CD4-positive, alpha-beta T cell treated with Interleukin-12 subunit alpha and Interleukin-12 subunit beta, for 1 hour (primary cell): Measurements from ENCODE around the gene GRID1.
"Not testable (repeated sequence)": the region's sequence is repeated elsewhere in the genome, so short reads cannot be mapped to it uniquely, and the experiment has no call there.

Experiments
- DNase-seq: peaks from one replicate; pipeline ENCODE4 v3.0.0-alpha.2; 2020

GRID1 gene

GRCh38 chr10:86091216-86091615, 275.4 kb downstream of the GRID1 start:
- DNase-seq: no peak

- DNase-seq: no peak
These were observed 275.8 kb downstream of the GRID1 start for GRCh38 chr10:86090807-86091206.

- no peak for DNase-seq
These were observed 278.9 kb downstream of the GRID1 start for GRCh38 chr10:86087716-86088115.

- DNase-seq: no peak
These were observed 280.2 kb downstream of the GRID1 start for GRCh38 chr10:86086418-86086817.

GRCh38 chr10:86085686-86086085, 280.9 kb downstream of the GRID1 start:
- DNase-seq: no peak

GRCh38 chr10:86085136-86085535, 281.5 kb downstream of the GRID1 start:
- no peak for DNase-seq

GRCh38 chr10:86084585-86084984, 282.0 kb downstream of the GRID1 start:
- no peak for DNase-seq

GRCh38 chr10:86083664-86084175, 282.9 kb downstream of the GRID1 start:
- DNase-seq: no peak

- no peak for DNase-seq
These were observed 283.4 kb downstream of the GRID1 start for GRCh38 chr10:86083206-86083605.

- no peak for DNase-seq
These were observed 284.0 kb downstream of the GRID1 start for GRCh38 chr10:86082556-86082955.

- DNase-seq: no peak
These were observed 287.5 kb downstream of the GRID1 start for GRCh38 chr10:86079088-86079487.

GRCh38 chr10:86078639-86079035, 288.0 kb downstream of the GRID1 start:
- DNase-seq: no peak

GRCh38 chr10:86077871-86078638, 288.5 kb downstream of the GRID1 start:
- no peak for DNase-seq

- no peak for DNase-seq
These were observed 289.3 kb downstream of the GRID1 start for GRCh38 chr10:86077271-86077670.

GRCh38 chr10:86076497-86076896, 290.1 kb downstream of the GRID1 start:
- not testable (repeated sequence) for DNase-seq

- DNase-seq: no peak
These were observed 291.1 kb downstream of the GRID1 start for GRCh38 chr10:86075512-86075911.

GRCh38 chr10:86074294-86074693, 292.3 kb downstream of the GRID1 start:
- no peak for DNase-seq

GRCh38 chr10:86073199-86073977, 293.2 kb downstream of the GRID1 start:
- no peak for DNase-seq

GRCh38 chr10:86072413-86072812, 294.2 kb downstream of the GRID1 start:
- DNase-seq: no peak

- DNase-seq: no peak
These were observed 294.8 kb downstream of the GRID1 start for GRCh38 chr10:86071758-86072157.

GRCh38 chr10:86071145-86071544, 295.4 kb downstream of the GRID1 start:
- DNase-seq: no peak

- DNase-seq: no peak
These were observed 296.3 kb downstream of the GRID1 start for GRCh38 chr10:86070278-86070677.

GRCh38 chr10:86068231-86069054, 298.2 kb downstream of the GRID1 start:
- DNase-seq: no peak
